NOMO-1 treated with DMSO at 0.1 percent for 48 hours (cell line): Measurements from ENCODE around the gene OPRL1.
A peak's percentile ranks its signal among the peaks of the same experiment; 100 is the strongest.

Experiments used
- DNase-seq: peaks from one replicate; lab custom pipeline; 2025; ENCODE audit not compliant: unreplicated experiment; lab: John Stamatoyannopoulos, UW

The OPRL1 gene

GRCh38 chr20:64042054-64042781, 37.7 kb upstream of the OPRL1 start:
- DNase-seq, result peak; percentile 28

- no peak for DNase-seq
These were observed 36.1 kb upstream of the OPRL1 start for GRCh38 chr20:64043768-64044167.

- no peak for DNase-seq
These were observed 35.2 kb upstream of the OPRL1 start for GRCh38 chr20:64044484-64045247.

- DNase-seq, result no peak
These were observed 34.4 kb upstream of the OPRL1 start for GRCh38 chr20:64045346-64046011.

GRCh38 chr20:64047046-64047389, 32.9 kb upstream of the OPRL1 start:
- no peak for DNase-seq

GRCh38 chr20:64047968-64048401, 31.9 kb upstream of the OPRL1 start:
- no peak for DNase-seq

- no peak for DNase-seq
These were observed 31.4 kb upstream of the OPRL1 start for GRCh38 chr20:64048402-64049044.

GRCh38 chr20:64049060-64049877, 30.6 kb upstream of the OPRL1 start, which contains the start of gene SOX18:
TSS of gene SOX18 (minus strand) at chr20:64049639. CDS start at chr20:64049516, 123 bp downstream.
- DNase-seq, result peak; percentile 20

- DNase-seq, result no peak
These were observed 30.0 kb upstream of the OPRL1 start for GRCh38 chr20:64049878-64050260.

- no peak for DNase-seq
These were observed 29.4 kb upstream of the OPRL1 start for GRCh38 chr20:64050261-64051032.

GRCh38 chr20:64051033-64051452, 28.8 kb upstream of the OPRL1 start:
- no peak for DNase-seq

- DNase-seq, result no peak
These were observed 28.1 kb upstream of the OPRL1 start for GRCh38 chr20:64051561-64052325.

GRCh38 chr20:64052326-64052722, 27.6 kb upstream of the OPRL1 start:
- no peak for DNase-seq

- DNase-seq, result no peak
These were observed 26.7 kb upstream of the OPRL1 start for GRCh38 chr20:64052987-64053840.

GRCh38 chr20:64053841-64054661, 25.8 kb upstream of the OPRL1 start:
- peak; percentile 17 for DNase-seq

GRCh38 chr20:64055396-64055892, 24.4 kb upstream of the OPRL1 start:
- DNase-seq, result no peak
